Gastroesophageal sphincter (tissue), 3 donors: ENCODE measurements around the gene SERPINA9.

Experiments used
- EP300 ChIP-seq: sonication (generic); formaldehyde crosslinking; IDR thresholded peaks from one replicate; pipeline ENCODE4 v1.6.1; 2017; ENCODE audit warnings: antibody characterized with exemption, mild to moderate bottlenecking
- POLR2A ChIP-seq, 2 donors: fragments of 450-650 bp; IDR thresholded peaks; one replicate each; pipeline ENCODE4 v1.6.1; 2017; ENCODE audit warnings: antibody characterized with exemption in 2 of 2, mild to moderate bottlenecking in 2 of 2, moderate library complexity in 1 of 2
- TF ChIP-seq, protein P1 (sequence below), 4 experiments: fragments of 200-600 bp in 2 of 4; fragments of 450-650 bp in 2 of 4; sonication (generic) in 1 of 4; IDR thresholded peaks; one replicate each; pipeline ENCODE4 v1.5.1; 2017 to 2019; ENCODE audit warnings: antibody characterized with exemption in 4 of 4, mild to moderate bottlenecking in 2 of 4, moderate library complexity in 2 of 4

- TF ChIP-seq POLR2A (IDR thresholded peaks at IDR 0.05) (no peak), EP300 (no peak)
- TF ChIP-seq, protein P1, sequence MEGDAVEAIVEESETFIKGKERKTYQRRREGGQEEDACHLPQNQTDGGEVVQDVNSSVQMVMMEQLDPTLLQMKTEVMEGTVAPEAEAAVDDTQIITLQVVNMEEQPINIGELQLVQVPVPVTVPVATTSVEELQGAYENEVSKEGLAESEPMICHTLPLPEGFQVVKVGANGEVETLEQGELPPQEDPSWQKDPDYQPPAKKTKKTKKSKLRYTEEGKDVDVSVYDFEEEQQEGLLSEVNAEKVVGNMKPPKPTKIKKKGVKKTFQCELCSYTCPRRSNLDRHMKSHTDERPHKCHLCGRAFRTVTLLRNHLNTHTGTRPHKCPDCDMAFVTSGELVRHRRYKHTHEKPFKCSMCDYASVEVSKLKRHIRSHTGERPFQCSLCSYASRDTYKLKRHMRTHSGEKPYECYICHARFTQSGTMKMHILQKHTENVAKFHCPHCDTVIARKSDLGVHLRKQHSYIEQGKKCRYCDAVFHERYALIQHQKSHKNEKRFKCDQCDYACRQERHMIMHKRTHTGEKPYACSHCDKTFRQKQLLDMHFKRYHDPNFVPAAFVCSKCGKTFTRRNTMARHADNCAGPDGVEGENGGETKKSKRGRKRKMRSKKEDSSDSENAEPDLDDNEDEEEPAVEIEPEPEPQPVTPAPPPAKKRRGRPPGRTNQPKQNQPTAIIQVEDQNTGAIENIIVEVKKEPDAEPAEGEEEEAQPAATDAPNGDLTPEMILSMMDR (IDR thresholded peaks at IDR 0.05), result no peak
Measured at GRCh38 chr14:94491511-94491910, 15.5 kb upstream of the SERPINA9 start.
